Lung (tissue), 12 donors: ENCODE results near the gene GSG1L2. TPM values are rescaled to one million over a fixed set of nuclear protein-coding genes. Genes with fewer than 3 reads are reported as not detected.

Source experiments
- ATAC-seq: fragments of 200-7000 bp; cut with Tn5 transposase; one replicate; pipeline ENCODE4 v1.9.1; 2020; ENCODE audit warnings: moderate number of reproducible peaks; ENCODE audit not compliant: insufficient read depth, low FRiP score
- DNase-seq, 3 donors: peaks; one replicate each; pipeline ENCODE4 v3.0.0-alpha.2; 2013 to 2017
- H3K27ac ChIP-seq, 2 donors: one replicate each; pipeline ENCODE4 v1.5.1; 2013; ENCODE audit warnings: mild to moderate bottlenecking in 2 of 2, moderate library complexity in 2 of 2, control low read depth in 1 of 2, inconsistent platforms in 1 of 2, low read depth in 1 of 2, low read length in 1 of 2
- H3K27me3 ChIP-seq, 3 donors: one replicate each; pipeline ENCODE4 v1.5.1; 2013; ENCODE audit warnings: low read length in 2 of 3; ENCODE audit not compliant: control insufficient read depth in 3 of 3, insufficient read depth in 3 of 3
- H3K36me3 ChIP-seq, 4 donors: one replicate each; pipeline ENCODE4 v1.5.1; 2013; ENCODE audit warnings: low read length in 4 of 4, mild to moderate bottlenecking in 1 of 4, moderate library complexity in 1 of 4; ENCODE audit not compliant: control insufficient read depth in 4 of 4, insufficient read depth in 4 of 4
- H3K4me1 ChIP-seq, 5 donors: one replicate each; pipeline ENCODE4 v1.5.1; 2013; ENCODE audit warnings: low read length in 5 of 5, mild to moderate bottlenecking in 2 of 5, moderate library complexity in 1 of 5; ENCODE audit not compliant: control insufficient read depth in 5 of 5, insufficient read depth in 5 of 5
- H3K4me3 ChIP-seq: one replicate; pipeline ENCODE4 v1.5.1; 2013; ENCODE audit warnings: mild to moderate bottlenecking, control low read depth, moderate library complexity
- H3K9ac ChIP-seq, 2 donors: one replicate each; pipeline ENCODE4 v1.5.1; 2013; ENCODE audit warnings: low read length in 2 of 2, control low read depth in 1 of 2; ENCODE audit not compliant: insufficient read depth in 1 of 2
- H3K9me3 ChIP-seq, 4 donors: one replicate each; pipeline ENCODE4 v1.5.1; 2013; ENCODE audit warnings: low read length in 3 of 4, mild to moderate bottlenecking in 1 of 4, moderate library complexity in 1 of 4; ENCODE audit not compliant: control insufficient read depth in 4 of 4, insufficient read depth in 3 of 4
- CTCF ChIP-seq: IDR thresholded peaks from 2 replicates; pipeline ENCODE4 v1.5.1; 2012; ENCODE audit warnings: mild to moderate bottlenecking; ENCODE audit errors: control extremely low read depth, extremely low read depth
- WGBS, 2 donors: extraction: QIAGEN DNeasy Blood & Tissue Kit; methylation state at CpG; one replicate each; pipeline ENCODE4 v1.1.7; 2013; 5-methylcytosine and 5-hydroxymethylcytosine counted together
- polyA plus RNA-seq, 2 donors: library from polyadenylated mRNA; stranded (reverse); fragments of 200-250 nt; gene quantifications; one replicate each; pipeline ENCODE4 v1.2.1, GENCODE V29; 2013
- total RNA-seq, 2 donors: library from RNA; depleted of rRNA in 1 of 2; stranded (reverse); fragments of >200 nt in 1 of 2; gene quantifications; one replicate each; pipeline ENCODE4 v1.2.1, GENCODE V29; 2014 to 2021
- donor health status: control.
- donor health status: control.
- donor health status: Bipolar disorder and iron deficiency.
- donor health status: healthy.
- donor health status: DM: yes; HTN: yes; CAD: no.

The GSG1L2 gene
- total and polyA plus RNA-seq, 4 donors: not detected

DNA sequence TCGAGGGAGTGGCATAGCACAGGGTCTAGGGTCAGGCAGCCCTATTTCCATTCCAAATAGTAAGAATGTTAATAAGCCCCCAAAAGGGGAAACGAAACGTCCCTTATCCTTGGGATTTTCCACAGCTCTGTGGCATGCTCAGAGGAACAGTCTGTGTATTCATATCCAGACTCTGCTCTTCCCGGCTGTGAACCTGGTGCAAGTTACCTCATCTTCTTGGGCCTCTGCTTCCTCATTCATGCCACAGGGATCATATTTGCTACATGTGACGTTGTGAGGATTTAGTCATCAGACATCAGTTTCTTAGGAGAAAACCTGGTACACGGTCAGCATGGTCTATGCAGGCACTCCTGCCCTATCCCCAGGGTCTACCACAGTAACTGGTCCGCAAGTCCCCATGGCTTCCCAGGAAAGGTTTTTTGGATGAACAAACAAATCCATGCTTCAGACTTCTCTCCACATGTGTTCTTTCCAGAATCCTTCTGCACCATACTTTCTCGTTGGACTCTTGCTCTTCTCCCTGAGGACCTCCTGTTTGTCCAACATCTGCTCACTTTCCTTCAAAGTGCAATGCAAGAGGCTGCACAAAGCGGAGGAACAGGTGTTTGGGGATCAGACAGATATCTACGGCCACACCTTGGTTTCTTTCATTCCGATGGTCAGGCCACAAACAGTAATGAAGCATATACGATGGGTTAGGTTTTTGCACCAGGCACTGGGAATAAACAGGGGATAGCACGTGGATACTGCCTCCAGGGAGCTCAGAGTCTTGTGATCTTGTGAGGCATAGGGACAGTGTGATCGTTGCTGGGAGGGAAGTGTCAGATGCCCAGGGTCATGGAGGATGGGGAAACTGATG lies 21.5 kb upstream of the GSG1L2 start:
- no peak for DNase-seq
- no peaks in the 10 kb centered on the region for H3K36me3 ChIP-seq
- no peak for ATAC-seq
- WGBS, 2 donors: 85% methylated on average over 14 of the region's 14 CpGs
- no peaks in the 10 kb centered on the region for H3K27me3 ChIP-seq
- no peak overlapping the region for H3K27ac ChIP-seq
- TF ChIP-seq CTCF: no peak
- H3K9ac ChIP-seq: no peak overlapping the region
- H3K4me1 ChIP-seq: peaks cover 0 to 14% (median 9%) of the 10 kb centered on the region in 5 donors
- peaks cover 0 to 2% (median 0%) of the 10 kb centered on the region in 4 donors for H3K9me3 ChIP-seq
- no peak overlapping the region for H3K4me3 ChIP-seq

DNA sequence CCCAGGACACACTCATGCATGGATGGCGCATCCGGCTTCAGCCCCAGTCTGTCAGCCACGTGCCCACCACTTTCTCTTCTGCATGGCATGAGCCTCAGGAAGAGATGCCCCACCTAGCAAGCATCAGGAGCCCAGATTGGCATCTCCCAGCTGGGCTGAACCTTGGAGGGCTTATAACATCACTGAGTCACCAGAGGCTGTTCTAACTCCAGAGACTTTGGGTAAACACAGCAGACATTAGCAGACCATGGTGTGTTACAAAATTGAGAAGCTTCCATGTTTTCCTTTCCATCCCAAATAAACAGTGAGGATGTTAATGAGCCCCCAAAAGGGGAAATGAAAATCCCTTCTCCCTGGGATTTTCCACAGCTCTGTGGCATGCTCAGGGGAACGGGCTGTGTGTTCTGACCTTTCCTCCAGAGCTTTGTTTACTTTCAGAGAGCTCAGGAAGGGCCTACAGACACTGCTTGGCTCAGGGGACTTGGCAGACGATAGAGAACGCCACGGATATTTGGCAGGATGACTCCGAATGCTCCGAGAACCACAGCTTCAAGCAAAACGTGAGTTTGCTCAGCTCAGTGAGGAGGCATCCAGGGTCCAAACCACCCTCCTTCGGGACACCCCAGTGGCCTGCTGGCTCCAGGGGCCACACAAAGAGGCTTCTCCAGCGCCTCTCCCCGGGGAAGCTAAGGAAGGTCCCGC lies 20.3 kb upstream of the GSG1L2 start:
- Histone ChIP-seq H3K4me1 (peaks cover 0 to 25% (median 19%) of the 10 kb centered on the region in 5 donors), H3K4me3 (no peak overlapping the region), H3K9ac (peak overlapping the region in 1 of 2 donors; percentile 34), H3K9me3 (peaks cover 0 to 2% (median 0%) of the 10 kb centered on the region in 4 donors), H3K36me3 (no peaks in the 10 kb centered on the region), H3K27me3 (no peaks in the 10 kb centered on the region), H3K27ac (no peak overlapping the region)
- DNase-seq (peak; percentile 68 to 93 (median 81)), ATAC-seq (no peak)
- no peak for TF ChIP-seq CTCF
- WGBS, 2 donors: 54 to 56% methylated on average over 14 of the region's 14 CpGs

- no peak overlapping the region for H3K4me3 ChIP-seq
- no peak overlapping the region for H3K27ac ChIP-seq
- no peak for TF ChIP-seq CTCF
- no peaks in the 10 kb centered on the region for H3K36me3 ChIP-seq
- WGBS, 2 donors: 46 to 65% methylated on average over 4 of the region's 4 CpGs
- H3K4me1 ChIP-seq: peaks cover 0 to 26% (median 19%) of the 10 kb centered on the region in 5 donors
- H3K27me3 ChIP-seq: no peaks in the 10 kb centered on the region
- no peak overlapping the region for H3K9ac ChIP-seq
- H3K9me3 ChIP-seq: no peaks in the 10 kb centered on the region
- no peak for DNase-seq
- no peak for ATAC-seq
These were observed 17.6 kb upstream of the GSG1L2 start for GRCh38 chr17:9839433-9839832.
